ENCODE results near the gene ZDHHC14.
A peak's percentile ranks its signal among the peaks of the same experiment; 100 is the strongest.
"Not testable (repeated sequence)": the region's sequence is repeated elsewhere in the genome, so short reads cannot be mapped to it uniquely, and the experiment has no call there.

ZDHHC14 gene

DNA sequence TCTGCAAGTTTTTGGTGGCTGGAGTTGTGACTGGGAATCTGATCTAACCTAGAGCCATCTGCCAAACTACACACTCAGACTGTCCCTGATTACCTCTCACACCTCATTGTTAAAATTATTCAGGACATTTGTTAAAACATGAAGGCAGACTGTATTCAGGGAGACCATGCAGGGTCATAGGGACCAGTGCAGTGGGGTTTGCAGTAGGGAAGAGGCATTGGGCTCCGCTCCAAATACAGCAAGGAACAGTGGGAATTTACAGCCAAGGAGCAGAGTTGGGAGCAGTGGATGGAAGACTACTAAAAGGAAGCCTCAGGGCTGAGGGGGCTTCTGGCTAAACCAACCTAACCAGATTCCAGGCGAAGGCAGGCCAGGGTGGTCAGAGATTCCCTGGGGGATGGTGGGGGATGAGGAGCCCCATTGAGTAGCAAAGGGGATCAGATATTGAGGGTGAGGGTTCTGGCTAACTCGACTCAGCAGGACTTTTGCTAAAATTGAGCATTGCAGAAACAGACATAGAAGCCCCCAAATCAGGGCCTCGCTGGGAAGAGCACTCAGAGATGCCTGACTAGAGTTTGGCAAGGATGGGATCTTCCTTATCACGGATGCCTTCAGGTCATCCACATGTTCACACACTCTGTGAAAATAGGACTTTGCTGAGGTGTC is 172.0 kb downstream of the ZDHHC14 start:
- no peak for DNase-seq (ENCODE audit: low spot score)

DNA sequence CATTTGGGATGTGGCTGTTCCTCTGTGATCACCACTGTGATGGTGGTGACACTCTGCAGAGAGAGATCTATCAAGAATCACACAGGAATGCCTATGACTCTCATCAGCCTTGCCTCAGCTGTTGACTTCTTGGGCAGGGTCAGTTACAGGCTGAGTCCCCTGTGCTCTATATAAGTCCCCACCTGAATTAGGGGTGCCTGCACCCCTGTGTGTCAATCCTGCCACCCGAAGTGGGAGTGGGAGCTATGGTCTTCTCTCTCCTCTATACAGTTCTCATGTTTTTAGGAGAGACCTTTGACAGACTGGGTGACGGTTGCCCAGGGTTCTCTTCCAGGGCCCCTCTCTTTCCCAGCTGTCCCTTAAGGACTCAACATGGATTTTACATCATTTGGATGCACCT is 173.8 kb downstream of the ZDHHC14 start:
- no peak for DNase-seq (ENCODE audit: low spot score)

DNA sequence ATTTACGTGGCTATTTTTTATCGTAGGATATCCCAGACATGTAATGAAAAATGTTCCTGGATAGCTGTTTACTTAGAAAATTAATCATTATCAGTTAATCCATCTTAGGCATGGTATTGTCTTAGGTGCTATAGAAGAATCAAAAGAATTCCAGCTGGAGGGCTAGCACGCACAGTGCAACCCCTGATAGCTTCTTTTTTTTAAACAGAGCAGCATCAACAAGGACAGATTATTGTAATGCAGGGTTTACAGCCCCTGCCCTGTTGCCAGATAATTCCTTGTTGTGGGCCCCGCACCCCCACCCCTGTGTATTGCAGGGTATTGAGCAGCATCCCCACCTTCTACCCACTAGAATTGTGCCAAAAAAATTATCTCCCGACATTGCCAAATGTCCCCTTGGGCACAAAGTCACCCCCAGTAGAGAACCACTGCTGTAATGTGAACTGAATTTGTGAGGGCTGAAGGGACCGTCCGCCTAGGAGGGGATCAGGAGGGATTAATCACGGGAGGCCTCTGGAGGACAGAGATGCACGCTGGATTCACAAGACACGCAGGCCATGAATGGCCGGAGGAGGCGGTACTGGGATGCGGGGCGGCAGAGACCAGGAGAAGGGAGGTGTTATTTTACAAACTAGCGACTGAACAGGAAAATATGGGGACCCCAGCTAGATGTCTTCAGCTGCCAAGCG is 174.6 kb downstream of the ZDHHC14 start:
- DNase-seq (ENCODE audit: low spot score) = no peak

DNA sequence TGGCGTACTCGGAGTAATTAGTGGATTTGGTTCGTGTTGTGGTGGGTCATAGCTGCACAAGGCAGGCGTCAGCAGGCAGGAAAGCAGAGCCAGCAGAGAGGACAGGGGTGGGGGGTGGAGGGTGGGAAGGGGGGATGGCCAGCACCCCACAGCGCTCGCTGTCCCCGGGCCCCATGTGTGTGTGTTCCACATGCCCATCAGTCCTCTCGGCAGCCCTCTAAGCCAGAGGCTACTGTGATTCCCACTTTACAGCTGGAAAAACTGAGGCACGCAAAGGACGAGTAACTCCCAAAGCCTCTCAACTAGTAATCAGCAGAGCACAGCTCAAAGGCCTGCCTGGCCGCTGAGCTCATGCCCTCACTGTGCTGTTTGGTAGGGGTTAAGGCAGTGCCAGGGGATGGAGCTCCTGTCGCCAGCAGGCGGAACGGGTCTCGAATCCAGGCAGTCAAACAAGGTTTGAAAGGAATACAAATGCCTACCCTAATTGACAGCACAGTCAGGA is 175.2 kb downstream of the ZDHHC14 start:
- no peak for DNase-seq (ENCODE audit: low spot score)

DNA sequence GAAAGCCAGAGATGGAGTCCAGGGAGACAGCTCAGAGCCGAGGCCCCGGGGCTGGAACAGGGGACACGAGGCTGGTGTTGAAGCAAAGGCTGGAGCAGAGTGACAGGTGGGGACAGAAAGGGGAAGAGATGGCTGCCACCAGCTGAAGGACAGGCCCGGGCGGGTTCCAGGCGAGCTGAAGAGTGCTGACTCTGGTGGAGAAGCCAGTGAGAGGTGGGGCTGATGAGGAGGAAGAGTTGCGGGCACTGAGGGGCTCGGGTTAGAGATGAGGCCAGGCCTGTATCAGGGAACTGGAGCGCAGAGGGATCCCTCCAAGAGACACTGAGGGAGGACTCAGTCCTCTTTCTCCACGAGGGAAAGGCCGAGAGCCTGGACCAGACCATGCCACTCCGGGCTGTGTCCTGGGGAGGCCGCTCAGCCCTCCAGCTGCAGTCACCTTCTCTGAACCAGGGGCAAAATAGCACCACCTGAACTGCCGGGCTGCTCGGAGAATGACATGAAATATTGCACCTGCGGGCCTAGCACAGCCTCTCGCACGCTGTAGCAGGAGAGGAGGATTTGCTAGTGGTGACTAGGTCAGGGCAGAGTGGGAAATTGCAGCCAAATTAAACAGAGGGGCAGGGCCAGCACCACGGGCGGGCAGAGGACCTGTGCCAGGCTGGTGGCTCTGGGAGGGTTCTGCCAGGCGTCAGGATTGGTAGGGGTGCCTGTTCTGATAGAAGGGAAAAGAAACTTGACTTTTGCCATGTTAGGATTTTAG is 175.9 kb downstream of the ZDHHC14 start:
- no peak for DNase-seq (ENCODE audit: low spot score)

DNA sequence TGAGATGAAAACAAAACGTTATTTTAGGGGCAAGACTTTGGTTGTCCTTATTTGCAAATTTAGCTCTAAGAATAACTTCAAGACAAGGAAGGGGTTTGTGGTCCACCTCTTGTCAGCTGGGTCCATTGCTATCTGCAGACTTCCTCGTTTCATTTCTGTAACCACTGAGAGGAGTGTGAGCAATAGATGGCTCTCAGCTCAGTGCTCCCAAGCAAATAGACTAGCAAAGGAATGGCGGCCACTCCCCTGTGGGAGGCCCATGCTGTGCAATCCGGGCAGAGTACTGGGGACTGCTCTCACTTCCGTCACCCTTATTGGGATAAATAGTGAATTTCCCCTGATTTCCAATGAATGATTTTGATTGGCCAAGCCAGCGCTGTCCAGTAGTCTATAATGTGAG is 176.6 kb downstream of the ZDHHC14 start:
- DNase-seq (ENCODE audit: low spot score) = no peak

DNA sequence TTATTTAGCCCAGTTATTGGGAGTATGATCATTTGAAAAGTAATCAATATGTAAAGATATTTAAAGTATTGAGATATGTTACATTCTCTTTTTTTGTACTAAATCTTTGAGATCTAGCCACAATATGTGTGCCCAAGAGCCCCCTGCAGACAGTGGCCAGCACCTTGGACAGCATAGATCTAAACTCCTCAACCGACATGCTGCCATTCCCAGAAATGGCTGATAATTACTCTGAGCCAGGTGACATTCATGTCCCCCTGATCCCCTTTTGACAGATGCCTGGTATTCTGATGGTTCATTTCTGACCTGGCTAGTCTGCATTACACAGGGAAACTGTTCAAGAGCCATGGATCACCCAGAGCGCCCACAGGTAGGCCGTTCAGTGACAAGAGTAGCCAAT is 177.1 kb downstream of the ZDHHC14 start:
- no peak for DNase-seq (ENCODE audit: low spot score)

DNA sequence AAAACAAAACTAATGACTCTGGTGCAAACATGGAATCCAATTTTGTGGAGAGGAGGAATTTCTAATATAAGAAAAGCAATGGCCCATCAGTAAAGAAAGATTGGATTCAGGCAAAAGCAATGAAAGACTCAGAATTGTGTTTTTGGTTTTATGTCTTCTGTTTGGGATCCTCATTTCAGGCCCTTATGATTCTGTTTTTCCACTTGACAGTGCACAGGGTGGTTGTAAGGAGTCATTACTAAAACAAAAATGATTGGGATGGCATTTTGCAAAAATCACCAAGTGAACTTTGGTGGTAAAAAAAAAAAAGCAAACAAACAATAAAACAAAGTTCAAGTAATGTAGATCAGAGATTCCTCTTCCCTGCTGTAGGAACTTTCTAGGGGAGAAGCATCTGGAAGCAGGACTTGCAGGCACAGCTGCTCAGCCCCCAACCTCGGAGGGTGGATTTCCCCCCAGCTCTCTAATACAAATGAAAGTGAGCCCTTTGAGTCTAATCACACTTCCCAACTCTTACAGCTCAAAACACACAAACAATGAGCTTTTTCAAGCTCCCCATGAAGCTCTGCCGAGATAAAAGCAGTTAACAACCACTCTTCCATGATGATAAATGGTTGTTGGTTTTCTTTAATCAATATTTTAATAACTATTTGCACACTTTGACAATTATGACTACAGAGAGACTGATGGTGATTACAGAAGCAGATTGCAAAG is 177.7 kb downstream of the ZDHHC14 start:
- DNase-seq (ENCODE audit: low spot score) = no peak

DNA sequence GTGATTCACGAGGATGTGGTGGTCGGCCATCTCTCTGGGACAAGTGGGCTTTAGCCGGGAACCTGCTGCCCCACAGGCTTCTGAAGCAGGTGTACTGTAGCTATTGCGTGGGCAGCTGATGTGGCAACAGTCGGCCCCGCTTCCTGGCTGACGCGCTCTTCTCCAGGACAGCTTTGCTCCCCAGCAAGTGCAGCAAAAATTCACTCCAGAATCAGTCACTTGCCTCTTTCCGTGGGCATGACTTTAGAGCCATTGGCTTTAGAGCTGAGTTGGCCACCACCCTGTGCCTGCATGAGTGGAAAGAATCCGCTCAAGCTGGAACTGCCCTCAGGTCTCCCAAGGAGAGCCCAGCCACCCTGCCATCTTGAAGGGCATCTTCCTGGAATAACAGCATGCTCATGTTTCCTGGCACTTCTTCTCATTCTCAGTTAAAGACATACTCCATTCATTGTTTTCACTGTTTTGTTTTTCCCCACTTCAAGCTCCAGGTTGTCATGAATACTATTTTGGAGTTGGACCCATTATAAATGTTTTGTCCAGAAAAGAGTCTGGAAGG is 178.3 kb downstream of the ZDHHC14 start:
- DNase-seq (ENCODE audit: low spot score) = no peak

DNA sequence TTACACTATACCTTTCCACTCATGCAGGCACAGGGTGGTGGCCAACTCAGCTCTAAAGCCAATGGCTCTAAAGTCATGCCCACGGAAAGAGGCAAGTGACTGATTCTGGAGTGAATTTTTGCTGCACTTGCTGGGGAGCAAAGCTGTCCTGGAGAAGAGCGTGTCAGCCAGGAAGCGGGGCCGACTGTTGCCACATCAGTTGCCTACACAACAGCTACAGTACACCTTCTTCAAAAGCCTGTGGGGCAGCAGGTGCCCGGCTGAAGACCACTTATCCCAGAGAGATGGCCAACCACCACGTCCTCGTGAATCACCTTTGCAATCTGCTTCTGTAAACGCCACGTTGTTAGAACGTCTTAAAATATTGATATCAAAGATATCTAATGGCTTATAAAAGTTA is 179.1 kb downstream of the ZDHHC14 start:
- DNase-seq (ENCODE audit: low spot score) = not testable (repeated sequence)

DNA sequence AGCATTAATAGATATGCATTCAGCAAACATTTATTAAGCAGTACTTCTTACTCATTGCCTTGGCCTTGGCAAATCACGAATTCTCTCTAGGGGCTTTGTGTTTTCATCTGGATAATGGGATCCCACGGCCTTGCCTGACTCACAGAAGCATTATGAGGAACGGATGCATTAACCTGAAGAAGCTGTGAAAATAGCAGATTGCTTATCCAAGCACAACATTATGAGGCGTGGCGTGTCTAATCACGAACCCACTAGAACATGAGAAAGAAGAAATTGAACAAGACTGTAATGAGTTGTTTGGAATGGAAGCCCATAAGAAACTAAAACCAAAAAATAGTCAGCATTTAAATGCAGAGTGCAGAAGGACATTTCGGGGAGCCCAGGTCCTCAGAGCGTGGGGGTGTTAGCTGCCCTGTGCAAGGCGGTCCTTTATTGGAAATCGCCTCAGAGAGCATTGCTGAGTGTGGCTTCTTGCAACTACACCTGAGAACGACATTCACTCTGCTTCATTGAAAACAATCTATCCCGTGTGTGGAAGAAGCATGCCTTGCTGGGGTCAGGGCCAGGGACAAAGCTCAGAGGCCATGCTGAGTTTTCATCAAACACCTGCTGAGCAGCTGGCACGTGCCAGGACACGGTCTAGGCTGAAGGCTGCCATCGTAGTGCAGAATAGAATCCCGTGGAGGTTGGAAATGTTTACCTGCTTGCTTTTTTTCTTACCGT is 179.9 kb downstream of the ZDHHC14 start:
- peak; percentile 5 for DNase-seq (ENCODE audit: low spot score)

DNA sequence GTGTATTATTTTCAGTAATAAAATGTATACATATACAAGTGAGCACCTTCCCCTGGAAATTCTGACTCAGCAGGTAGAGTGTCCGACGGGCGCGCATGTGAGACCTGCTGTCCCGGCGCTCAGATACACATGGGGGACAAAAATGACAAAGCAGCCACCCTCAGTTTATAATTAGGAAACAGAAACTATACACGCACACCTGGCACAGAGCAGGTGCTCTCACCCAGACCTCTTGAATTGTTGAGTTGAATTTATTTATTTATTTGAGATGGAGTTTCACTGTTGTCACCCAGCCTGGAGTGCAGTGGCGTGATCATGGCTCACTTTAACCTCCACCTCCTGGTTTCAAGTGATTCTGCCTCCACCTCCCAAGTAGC is 180.4 kb downstream of the ZDHHC14 start:
- no peak for DNase-seq (ENCODE audit: low spot score)

DNA sequence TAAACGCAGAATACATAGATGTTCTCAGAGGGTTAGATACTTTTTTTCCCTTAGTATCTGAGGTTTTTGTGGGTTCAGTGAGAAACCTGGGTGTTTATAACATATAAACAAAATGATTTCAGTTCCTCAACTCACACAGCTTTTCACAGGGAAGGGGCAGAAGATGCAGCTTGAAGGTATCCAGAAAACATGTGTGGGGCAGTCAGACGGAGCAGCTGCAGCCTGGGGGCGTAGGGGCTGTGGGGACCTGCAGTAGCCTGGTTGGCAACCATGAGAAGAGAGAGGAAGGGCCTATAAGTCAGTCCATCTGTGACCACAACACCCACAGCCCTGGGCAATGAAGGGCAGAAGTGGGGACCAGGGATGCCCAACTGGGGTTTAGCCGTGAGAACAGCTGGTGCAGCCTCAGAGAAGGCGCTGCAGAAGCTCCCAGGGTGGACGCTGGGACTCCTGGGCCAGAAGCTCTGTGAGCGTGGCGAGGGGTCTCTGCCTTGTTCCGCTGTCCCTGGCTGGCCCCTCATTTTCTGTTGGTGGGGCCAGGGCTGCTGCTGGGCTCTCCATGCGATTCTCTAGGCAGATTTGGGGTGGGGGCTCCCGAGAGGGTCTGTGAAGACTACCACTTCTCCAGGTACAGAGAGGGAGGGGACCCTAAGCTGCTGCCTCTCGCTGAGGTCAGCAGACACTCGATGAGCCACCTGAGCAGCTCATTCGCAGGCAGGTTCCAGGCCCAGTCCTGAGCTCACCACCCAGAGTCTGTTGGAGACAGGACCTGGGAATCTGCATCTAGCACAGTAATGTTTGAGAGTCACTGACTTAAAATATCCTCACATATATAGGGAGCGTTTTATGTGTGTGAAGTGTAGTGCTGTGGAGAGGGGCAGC is 181.2 kb downstream of the ZDHHC14 start:
- DNase-seq (ENCODE audit: low spot score) = no peak

DNA sequence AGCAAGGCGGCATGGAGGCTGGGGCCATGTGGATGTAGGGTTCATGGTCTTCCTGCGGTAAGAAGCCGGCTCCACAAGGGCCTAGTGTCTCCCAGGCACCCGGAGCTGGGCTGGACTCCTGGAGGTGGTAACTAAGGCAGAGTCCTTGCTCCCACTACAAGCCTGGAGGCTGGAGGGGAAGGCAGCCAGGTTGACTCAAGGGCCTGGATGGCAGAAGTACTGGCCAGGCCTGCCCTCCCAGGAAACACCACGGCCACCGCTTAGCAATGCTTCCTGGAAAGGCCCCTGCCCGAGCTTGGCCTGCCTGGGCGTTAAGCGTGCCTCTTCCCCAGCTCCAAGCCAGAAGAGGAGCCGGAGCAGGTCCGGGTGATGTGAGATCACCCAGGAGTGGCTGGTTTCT is 182.0 kb downstream of the ZDHHC14 start:
- DNase-seq (ENCODE audit: low spot score) = no peak

DNA sequence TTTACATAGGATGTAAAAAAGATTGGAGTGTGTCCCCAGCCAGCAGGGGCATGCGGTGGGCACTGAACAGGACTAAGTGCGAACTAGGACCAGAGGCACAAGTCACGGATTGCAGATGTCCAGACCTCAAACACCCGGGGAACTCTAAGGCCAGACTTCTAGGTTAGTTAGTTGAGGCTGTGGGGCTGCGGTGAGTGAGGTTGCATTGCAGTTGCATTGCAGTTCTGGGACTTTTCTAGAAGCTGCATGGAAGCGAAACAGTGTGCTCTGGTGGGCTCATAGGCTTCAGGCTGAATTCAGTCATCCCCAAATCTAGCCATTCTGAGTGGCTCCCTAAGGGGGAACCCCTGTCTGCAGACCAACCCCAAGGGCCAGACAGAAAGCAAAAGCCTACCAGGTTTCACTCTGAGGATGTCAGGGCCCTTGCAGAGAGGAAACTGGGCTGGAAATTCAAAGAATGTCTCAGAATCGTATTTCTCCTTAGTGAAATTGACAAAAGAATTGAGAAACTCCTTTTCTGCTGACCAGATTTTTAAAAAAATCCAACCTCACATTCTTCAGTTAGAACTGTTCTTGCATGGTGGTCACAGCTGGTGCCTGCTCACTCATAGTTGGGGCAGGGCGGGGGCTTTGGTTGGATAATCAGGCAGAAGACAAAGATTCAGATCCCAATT is 182.8 kb downstream of the ZDHHC14 start:
- no peak for DNase-seq (ENCODE audit: low spot score)

DNA sequence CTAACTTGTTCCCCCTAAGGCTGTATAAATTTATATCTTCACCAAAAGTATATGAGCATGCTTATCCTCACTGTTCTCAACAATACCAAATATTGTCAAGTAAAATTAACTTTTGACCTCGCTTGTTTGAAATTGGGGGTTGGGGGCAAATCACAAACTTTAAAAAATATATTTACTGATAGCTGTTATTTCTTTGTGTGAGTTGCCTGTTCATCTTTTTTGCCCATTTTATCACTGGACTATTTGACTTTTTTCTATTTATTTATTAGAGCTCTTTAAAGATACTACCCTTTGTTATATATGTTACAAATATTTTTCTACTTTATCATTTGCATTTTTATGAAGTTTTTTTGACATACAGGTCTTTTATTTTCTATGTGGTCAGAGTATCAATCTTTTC is 187.7 kb downstream of the ZDHHC14 start:
- DNase-seq (ENCODE audit: low spot score) = no peak

DNA sequence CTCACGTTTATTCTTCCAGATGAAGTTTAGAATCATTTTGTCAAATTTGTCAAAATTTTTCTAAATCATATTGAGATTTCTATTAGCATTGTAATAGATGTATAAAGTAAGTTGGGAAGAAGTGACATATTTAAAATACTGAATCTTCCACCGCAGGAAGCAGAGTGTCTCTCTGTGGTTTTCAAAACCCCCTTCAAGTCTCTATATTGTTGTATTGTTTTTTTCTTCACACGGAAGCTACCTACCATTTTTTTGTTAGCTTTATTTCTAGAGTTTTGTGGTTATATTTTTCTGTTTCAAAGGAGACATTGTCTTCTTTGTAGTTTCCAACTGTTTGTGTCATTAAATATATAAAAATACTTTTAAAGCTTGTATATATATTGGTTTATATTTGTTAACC is 188.6 kb downstream of the ZDHHC14 start:
- DNase-seq (ENCODE audit: low spot score) = no peak

DNA sequence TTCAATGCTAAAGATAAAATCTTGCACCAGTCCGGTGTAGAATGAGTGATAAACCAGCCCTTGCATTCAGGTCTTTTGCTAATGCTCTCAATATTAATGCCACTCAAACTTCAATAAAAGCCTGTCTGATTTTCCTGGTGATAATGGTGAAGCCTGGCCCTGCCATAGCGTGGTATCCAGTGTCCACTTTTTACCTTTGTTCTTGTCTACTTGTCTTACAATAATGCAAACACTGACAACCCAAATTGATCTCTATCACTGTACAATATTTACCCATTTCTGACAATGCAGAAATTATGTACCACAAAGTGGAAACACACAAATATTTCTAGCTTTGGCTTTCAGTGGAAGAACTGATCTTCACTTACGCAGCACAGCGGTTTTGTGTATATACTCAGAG is 189.1 kb downstream of the ZDHHC14 start:
- DNase-seq (ENCODE audit: low spot score) = no peak

DNA sequence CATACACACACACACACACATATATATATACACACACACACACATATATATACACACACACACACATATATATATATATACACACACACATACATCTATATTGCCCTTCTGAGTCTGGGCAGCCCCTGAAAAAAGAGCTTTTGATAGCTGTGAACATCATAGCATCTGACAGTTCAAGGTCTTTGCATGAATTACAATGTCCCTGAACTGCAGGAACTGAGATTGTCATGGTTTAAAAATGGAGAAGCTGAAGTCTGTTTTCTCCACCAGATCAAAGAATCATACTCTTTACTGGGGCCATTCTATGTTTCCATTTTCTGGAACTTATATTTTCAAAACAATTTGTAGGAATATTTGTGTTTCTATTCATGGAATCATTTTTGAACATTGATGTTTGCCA is 189.8 kb downstream of the ZDHHC14 start:
- no peak for DNase-seq (ENCODE audit: low spot score)

DNA sequence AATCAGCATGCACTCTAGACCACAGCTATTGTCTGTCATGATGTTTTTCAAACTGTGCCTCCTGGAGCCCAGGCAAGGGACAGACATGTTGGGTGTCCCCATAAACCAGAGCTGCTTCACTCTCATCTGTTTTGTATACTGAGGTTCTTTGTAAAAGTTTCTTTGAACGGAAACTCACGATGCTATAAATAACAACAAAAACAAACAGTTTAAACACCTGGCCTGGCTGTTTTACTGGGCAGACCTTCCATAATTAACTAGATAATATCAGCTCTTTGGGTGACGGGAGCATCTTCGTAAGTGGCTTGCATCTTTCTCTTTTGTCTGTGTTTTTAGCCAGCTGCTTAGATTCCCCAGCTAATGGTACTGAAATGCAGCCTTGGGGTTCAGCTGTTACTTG is 190.3 kb downstream of the ZDHHC14 start:
- no peak for DNase-seq (ENCODE audit: low spot score)
